Calu3 (cell line): Measurements from ENCODE around the gene SPHK1. TPM values are rescaled to one million over a fixed set of nuclear protein-coding genes. Genes with fewer than 3 reads are reported as not detected.

Experiments
- BruUV-seq: library from RNA; stranded (reverse); fragments of 400-500 nt; replicated peaks from 2 replicates; lab custom pipeline; 2021; lab: Mats Ljungman, UMichigan
- CTCF ChIA-PET: fragments of 300-600 bp; sonication (Branson Sonifier 250); formaldehyde crosslinking; loops from one replicate; lab custom pipeline; 2022; ENCODE audit warnings: antibody characterized with exemption; lab: Charles Lee
- DNase-seq: peaks from one replicate; pipeline ENCODE4 v3.0.0; 2022
- H3K27ac Mint-ChIP-seq: one replicate; pipeline ENCODE4 v1.8.0; 2022; ENCODE audit warnings: mixed read lengths; ENCODE audit not compliant: unreplicated experiment
- H3K27me3 Mint-ChIP-seq: one replicate; pipeline ENCODE4 v1.8.0; 2022; ENCODE audit warnings: mixed read lengths; ENCODE audit not compliant: unreplicated experiment
- H3K36me3 Mint-ChIP-seq: one replicate; pipeline ENCODE4 v1.8.0; 2022; ENCODE audit warnings: mild to moderate bottlenecking, moderate library complexity, mixed read lengths; ENCODE audit not compliant: insufficient read depth, unreplicated experiment
- H3K4me1 Mint-ChIP-seq: one replicate; pipeline ENCODE4 v1.8.0; 2022; ENCODE audit warnings: mild to moderate bottlenecking, low read depth, mixed read lengths; ENCODE audit not compliant: unreplicated experiment
- H3K4me3 Mint-ChIP-seq: one replicate; pipeline ENCODE4 v1.8.0; 2022; ENCODE audit warnings: mild to moderate bottlenecking, low read depth, moderate library complexity, mixed read lengths; ENCODE audit not compliant: unreplicated experiment
- H3K9me3 Mint-ChIP-seq: one replicate; pipeline ENCODE4 v1.8.0; 2022; ENCODE audit warnings: low read depth, mixed read lengths; ENCODE audit not compliant: unreplicated experiment
- intact Hi-C: fragments of 100-400 bp; cut with micrococcal nuclease; formaldehyde crosslinking; loops from one replicate; pipeline ENCODE4 v1.10.0; 2022; ENCODE audit not compliant: unreplicated experiment
- total RNA-seq: library from RNA; stranded (reverse); gene quantifications from 2 replicates; pipeline ENCODE4 v1.2.3, GENCODE V29; 2022
- TF ChIP-seq, protein P1 (sequence below): fragments of 200-600 bp; IDR thresholded peaks from one replicate; pipeline ENCODE4 v1.8.0; 2022; ENCODE audit warnings: antibody characterized with exemption; ENCODE audit not compliant: unreplicated experiment

The SPHK1 gene
- total RNA-seq, 1 experiment from 2014 or later = 1.5 TPM

- Mint-ChIP-seq H3K4me1 (no peaks in the 10 kb centered on the region), H3K27ac (no peak overlapping the region), H3K27me3 (no peaks in the 10 kb centered on the region), H3K36me3 (no peaks in the 10 kb centered on the region), H3K9me3 (no peaks in the 10 kb centered on the region), H3K4me3 (no peak overlapping the region)
- CTCF ChIA-PET = no interaction called here
- TF ChIP-seq, protein P1, sequence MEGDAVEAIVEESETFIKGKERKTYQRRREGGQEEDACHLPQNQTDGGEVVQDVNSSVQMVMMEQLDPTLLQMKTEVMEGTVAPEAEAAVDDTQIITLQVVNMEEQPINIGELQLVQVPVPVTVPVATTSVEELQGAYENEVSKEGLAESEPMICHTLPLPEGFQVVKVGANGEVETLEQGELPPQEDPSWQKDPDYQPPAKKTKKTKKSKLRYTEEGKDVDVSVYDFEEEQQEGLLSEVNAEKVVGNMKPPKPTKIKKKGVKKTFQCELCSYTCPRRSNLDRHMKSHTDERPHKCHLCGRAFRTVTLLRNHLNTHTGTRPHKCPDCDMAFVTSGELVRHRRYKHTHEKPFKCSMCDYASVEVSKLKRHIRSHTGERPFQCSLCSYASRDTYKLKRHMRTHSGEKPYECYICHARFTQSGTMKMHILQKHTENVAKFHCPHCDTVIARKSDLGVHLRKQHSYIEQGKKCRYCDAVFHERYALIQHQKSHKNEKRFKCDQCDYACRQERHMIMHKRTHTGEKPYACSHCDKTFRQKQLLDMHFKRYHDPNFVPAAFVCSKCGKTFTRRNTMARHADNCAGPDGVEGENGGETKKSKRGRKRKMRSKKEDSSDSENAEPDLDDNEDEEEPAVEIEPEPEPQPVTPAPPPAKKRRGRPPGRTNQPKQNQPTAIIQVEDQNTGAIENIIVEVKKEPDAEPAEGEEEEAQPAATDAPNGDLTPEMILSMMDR = no peak
- intact Hi-C loops = no loop called here
- no peak for DNase-seq
- no TSS peak for BruUV-seq
Observed at GRCh38 chr17:76427501-76428231, 43.3 kb downstream of the SPHK1 start.

DNA sequence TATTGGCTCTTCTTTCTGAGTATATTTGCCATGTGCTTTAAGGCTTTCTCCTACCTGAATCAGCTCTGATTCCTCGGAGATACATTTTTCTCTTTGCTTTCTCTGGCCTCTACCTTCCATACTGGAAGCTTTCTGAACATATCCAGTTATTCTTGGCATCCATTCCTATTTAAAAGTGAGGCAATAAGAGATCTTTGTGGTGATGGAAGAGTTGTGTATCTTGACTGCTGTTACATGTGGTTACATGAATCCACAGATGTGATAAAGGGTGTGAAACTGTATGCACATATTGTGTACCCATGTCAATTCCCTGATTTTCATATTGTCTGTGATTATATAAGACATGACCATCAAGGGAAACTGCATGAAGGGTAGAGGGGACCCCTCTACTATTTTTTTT is 44.1 kb downstream of the SPHK1 start:
- Mint-ChIP-seq H3K4me1 (no peaks in the 10 kb centered on the region), H3K27ac (no peak overlapping the region), H3K4me3 (no peak overlapping the region), H3K36me3 (no peaks in the 10 kb centered on the region), H3K27me3 (no peaks in the 10 kb centered on the region), H3K9me3 (no peaks in the 10 kb centered on the region)
- CTCF ChIA-PET = no interaction called here
- no TSS peak for BruUV-seq
- intact Hi-C loops = no loop called here
- TF ChIP-seq, protein P1 = no peak
- DNase-seq = no peak

DNA sequence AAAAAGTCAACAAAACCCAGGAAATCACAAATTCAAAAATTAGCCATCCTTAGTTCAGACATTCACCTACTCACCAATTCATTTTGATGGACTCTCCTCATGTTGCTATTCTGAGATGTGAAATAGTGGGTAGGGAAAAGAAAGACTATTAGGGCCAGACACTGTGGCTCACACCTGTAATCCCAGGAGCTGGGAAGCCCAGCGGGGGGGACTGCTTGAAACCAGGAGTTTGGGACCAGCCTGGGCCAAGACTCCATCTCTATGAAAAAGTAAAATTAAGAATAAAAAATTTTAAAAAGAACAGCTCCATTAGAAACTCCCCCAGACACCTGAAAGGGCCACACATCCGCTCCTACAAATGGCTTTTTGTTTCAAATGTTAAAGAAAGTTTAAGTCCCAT is 47.1 kb downstream of the SPHK1 start:
- BruUV-seq = no TSS peak
- no peaks in the 10 kb centered on the region for H3K36me3 Mint-ChIP-seq
- H3K27me3 Mint-ChIP-seq = no peaks in the 10 kb centered on the region
- H3K9me3 Mint-ChIP-seq = no peaks in the 10 kb centered on the region
- CTCF ChIA-PET = no interaction called here
- H3K27ac Mint-ChIP-seq = no peak overlapping the region
- no peak for DNase-seq
- intact Hi-C loops = no loop called here
- TF ChIP-seq, protein P1 = no peak
- H3K4me3 Mint-ChIP-seq = no peak overlapping the region
- H3K4me1 Mint-ChIP-seq = no peaks in the 10 kb centered on the region

- TF ChIP-seq, protein P1 = no peak
- CTCF ChIA-PET = no interaction called here
- DNase-seq = no peak
- no peaks in the 10 kb centered on the region for H3K9me3 Mint-ChIP-seq
- intact Hi-C loops = no loop called here
- no peak overlapping the region for H3K27ac Mint-ChIP-seq
- H3K36me3 Mint-ChIP-seq = no peaks in the 10 kb centered on the region
- BruUV-seq = no TSS peak
- H3K4me1 Mint-ChIP-seq = no peaks in the 10 kb centered on the region
- H3K4me3 Mint-ChIP-seq = no peak overlapping the region
- H3K27me3 Mint-ChIP-seq = no peaks in the 10 kb centered on the region
Observed at GRCh38 chr17:76432004-76432403, 47.6 kb downstream of the SPHK1 start.
